Measurements from ENCODE around the gene LRRC74B.

Gene LRRC74B

GRCh38 chr22:21013657-21014201 is 32.0 kb upstream of the LRRC74B start:
- in situ Hi-C loops (cut with HindIII; ENCODE audit: low sequenced_read_pairs), result no loop called here

GRCh38 chr22:21014202-21014725 is 31.5 kb upstream of the LRRC74B start:
- in situ Hi-C loops (cut with HindIII; ENCODE audit: low sequenced_read_pairs), result no loop called here

- in situ Hi-C loops (cut with HindIII; ENCODE audit: low sequenced_read_pairs), result no loop called here
Measured at GRCh38 chr22:21014726-21015465, 30.9 kb upstream of the LRRC74B start, which contains the start of gene P2RX6. TSS of gene P2RX6 (plus strand) at chr22:21015165. CDS start at chr22:21015175, 10 bp downstream.

GRCh38 chr22:21015466-21016006 is 30.2 kb upstream of the LRRC74B start:
- in situ Hi-C loops (cut with HindIII; ENCODE audit: low sequenced_read_pairs), result no loop called here

- in situ Hi-C loops (cut with HindIII; ENCODE audit: low sequenced_read_pairs), result no loop called here
Measured at GRCh38 chr22:21016644-21017420, 28.9 kb upstream of the LRRC74B start.

- in situ Hi-C loops (cut with HindIII; ENCODE audit: low sequenced_read_pairs), result no loop called here
Measured at GRCh38 chr22:21018314-21018713, 27.4 kb upstream of the LRRC74B start.

- in situ Hi-C loops (cut with HindIII; ENCODE audit: low sequenced_read_pairs), result no loop called here
Measured at GRCh38 chr22:21020802-21021429, 24.8 kb upstream of the LRRC74B start.

GRCh38 chr22:21022507-21022906 is 23.2 kb upstream of the LRRC74B start:
- in situ Hi-C loops (cut with HindIII; ENCODE audit: low sequenced_read_pairs), result no loop called here

GRCh38 chr22:21022955-21023614 is 22.7 kb upstream of the LRRC74B start:
- in situ Hi-C loops (cut with HindIII; ENCODE audit: low sequenced_read_pairs), result no loop called here

GRCh38 chr22:21025266-21025665 is 20.5 kb upstream of the LRRC74B start:
- in situ Hi-C loops (cut with HindIII; ENCODE audit: low sequenced_read_pairs), result no loop called here

GRCh38 chr22:21025763-21026755 is 19.7 kb upstream of the LRRC74B start:
- in situ Hi-C loops (cut with HindIII; ENCODE audit: low sequenced_read_pairs), result no loop called here

- in situ Hi-C loops (cut with HindIII; ENCODE audit: low sequenced_read_pairs), result no loop called here
Measured at GRCh38 chr22:21026783-21027692, 18.7 kb upstream of the LRRC74B start.

GRCh38 chr22:21028277-21029251 is 17.2 kb upstream of the LRRC74B start:
- in situ Hi-C loops (cut with HindIII; ENCODE audit: low sequenced_read_pairs), result no loop called here

GRCh38 chr22:21029486-21030025 is 16.2 kb upstream of the LRRC74B start:
- in situ Hi-C loops (cut with HindIII; ENCODE audit: low sequenced_read_pairs), result no loop called here

- in situ Hi-C loops (cut with HindIII; ENCODE audit: low sequenced_read_pairs), result no loop called here
Measured at GRCh38 chr22:21030032-21030431, 15.7 kb upstream of the LRRC74B start.

GRCh38 chr22:21030621-21031544 is 14.9 kb upstream of the LRRC74B start:
- in situ Hi-C loops (cut with HindIII; ENCODE audit: low sequenced_read_pairs), result no loop called here
